ENCODE results near the gene TAS1R2.

DNA sequence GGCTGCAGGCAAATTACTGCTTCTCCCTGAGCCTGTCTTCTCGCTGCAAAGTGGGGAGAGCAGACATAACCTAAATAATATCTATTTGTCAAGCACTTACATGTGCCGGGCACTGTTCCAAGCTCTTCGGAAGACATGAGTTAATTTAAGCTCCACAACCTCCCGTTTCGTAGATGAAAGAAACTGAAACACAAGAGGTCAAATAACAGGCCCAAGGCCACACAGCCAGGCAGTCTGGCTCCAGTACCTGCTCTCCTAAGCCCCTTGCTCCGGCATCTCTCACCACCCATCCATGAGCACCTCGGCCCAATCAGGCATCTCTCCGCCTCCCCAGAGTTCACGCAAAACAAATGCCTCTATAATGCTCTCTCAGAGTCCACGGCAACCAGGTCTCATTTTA lies 65.4 kb downstream of the TAS1R2 start:
- TF ChIP-seq, protein P1, sequence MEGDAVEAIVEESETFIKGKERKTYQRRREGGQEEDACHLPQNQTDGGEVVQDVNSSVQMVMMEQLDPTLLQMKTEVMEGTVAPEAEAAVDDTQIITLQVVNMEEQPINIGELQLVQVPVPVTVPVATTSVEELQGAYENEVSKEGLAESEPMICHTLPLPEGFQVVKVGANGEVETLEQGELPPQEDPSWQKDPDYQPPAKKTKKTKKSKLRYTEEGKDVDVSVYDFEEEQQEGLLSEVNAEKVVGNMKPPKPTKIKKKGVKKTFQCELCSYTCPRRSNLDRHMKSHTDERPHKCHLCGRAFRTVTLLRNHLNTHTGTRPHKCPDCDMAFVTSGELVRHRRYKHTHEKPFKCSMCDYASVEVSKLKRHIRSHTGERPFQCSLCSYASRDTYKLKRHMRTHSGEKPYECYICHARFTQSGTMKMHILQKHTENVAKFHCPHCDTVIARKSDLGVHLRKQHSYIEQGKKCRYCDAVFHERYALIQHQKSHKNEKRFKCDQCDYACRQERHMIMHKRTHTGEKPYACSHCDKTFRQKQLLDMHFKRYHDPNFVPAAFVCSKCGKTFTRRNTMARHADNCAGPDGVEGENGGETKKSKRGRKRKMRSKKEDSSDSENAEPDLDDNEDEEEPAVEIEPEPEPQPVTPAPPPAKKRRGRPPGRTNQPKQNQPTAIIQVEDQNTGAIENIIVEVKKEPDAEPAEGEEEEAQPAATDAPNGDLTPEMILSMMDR (IDR thresholded peaks at IDR 0.05): no peak
- no peak for TF ChIP-seq POLR2A (IDR thresholded peaks at IDR 0.05)
